GM12891 (cell line): Measurements from ENCODE around the gene PFDN2.
A peak's percentile ranks its signal among the peaks of the same experiment; 100 is the strongest.

ENCODE experiments used
- DNase-seq: peaks from one replicate; pipeline ENCODE4 v3.0.0; 2011; ENCODE audit warnings: low spot score; ENCODE audit not compliant: insufficient read length
- FAIRE-seq: peaks from 2 replicates; lab custom pipeline; 2011; peaks lifted over from hg19 to GRCh38; lab: Jason Lieb, UNC
- PAX5 ChIP-seq: IDR thresholded peaks from 2 replicates; pipeline ENCODE4 v1.6.1; 2011; ENCODE audit warnings: low read length, moderate library complexity, mild to moderate bottlenecking; ENCODE audit not compliant: insufficient read depth, severe bottlenecking
- POLR2A ChIP-seq: IDR thresholded peaks from 2 replicates; pipeline ENCODE4 v1.6.1; 2011; ENCODE audit warnings: low read depth, low read length, control low read depth
- POLR2AphosphoS5 ChIP-seq: IDR thresholded peaks from 2 replicates; pipeline ENCODE4 v1.6.1; 2011; ENCODE audit warnings: low read depth, low read length, control low read depth
- POU2F2 ChIP-seq: IDR thresholded peaks from 2 replicates; pipeline ENCODE4 v1.6.1; 2011; ENCODE audit warnings: low read depth, mild to moderate bottlenecking, control low read depth, low read length, moderate library complexity
- SPI1 ChIP-seq: IDR thresholded peaks from 2 replicates; pipeline ENCODE4 v1.6.1; 2011; ENCODE audit warnings: low read depth, low read length, control low read depth
- TAF1 ChIP-seq: IDR thresholded peaks from 2 replicates; pipeline ENCODE4 v1.6.1; 2011; ENCODE audit warnings: low read depth, low read length, control low read depth

PFDN2 gene

DNA sequence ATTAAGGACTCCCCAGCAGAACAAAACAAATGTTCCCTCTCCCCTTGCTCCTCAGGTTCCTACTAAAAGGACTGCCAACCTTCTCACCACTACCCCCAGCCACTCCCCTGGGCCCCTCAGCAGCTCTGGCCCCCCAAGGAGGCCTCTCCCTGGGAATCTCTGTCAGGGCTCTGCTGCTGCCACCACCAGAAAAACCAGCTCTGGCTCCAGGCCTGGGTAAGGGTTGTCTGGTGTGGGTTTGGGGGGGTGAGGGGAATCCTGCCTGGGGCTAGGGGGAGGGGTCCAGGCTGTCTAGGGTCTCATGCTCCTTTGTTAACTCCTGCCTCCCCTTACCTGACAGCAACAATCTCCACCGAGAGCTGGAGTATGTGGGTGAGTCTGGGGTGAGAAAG lies 33.2 kb downstream of the PFDN2 start:
- FAIRE-seq, result no peak
- no peak for DNase-seq
- TF ChIP-seq TAF1 (no peak), POLR2A (no peak), SPI1 (no peak), PAX5 (no peak), POLR2AphosphoS5 (no peak), POU2F2 (no peak)

GRCh38 chr1:161083748-161084596 lies 33.9 kb downstream of the PFDN2 start:
- FAIRE-seq (no peak), DNase-seq (no peak)
- TF ChIP-seq POLR2A, result no peak

- FAIRE-seq (peak; percentile 40), DNase-seq (no peak)
- TF ChIP-seq SPI1 (no peak), TAF1 (no peak), POLR2AphosphoS5 (no peak), PAX5 (no peak), POLR2A (no peak), POU2F2 (no peak)
Observed at GRCh38 chr1:161082996-161083747, 34.7 kb downstream of the PFDN2 start.

- TF ChIP-seq POU2F2 (no peak), TAF1 (no peak), SPI1 (no peak), POLR2AphosphoS5 (no peak), PAX5 (no peak), POLR2A (no peak)
- DNase-seq (no peak), FAIRE-seq (no peak)
Observed at GRCh38 chr1:161082483-161082882, 35.4 kb downstream of the PFDN2 start.

DNA sequence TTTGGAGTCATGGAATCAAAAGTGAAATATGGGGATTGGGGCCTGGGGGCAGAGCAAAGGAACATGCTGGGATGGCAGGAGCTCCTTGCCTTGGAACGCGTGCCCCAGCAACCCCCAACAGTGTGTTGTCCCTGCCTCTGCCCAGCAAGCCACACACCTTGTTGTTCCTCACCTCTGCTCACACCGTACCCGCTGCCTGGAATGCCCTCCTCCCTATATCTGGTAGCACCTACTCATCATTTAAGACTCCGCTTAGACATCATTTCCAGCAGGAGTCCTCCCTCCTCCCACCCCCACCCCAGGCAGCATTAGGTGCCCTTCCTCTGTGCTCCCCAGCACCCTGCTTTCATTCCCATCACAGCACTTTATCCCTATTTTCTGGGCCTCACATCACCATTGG lies 36.3 kb downstream of the PFDN2 start:
- FAIRE-seq (no peak), DNase-seq (no peak)
- no peak for TF ChIP-seq POLR2A
- no peak for TF ChIP-seq TAF1
- no peak for TF ChIP-seq SPI1
- TF ChIP-seq POU2F2, result no peak
- TF ChIP-seq PAX5, result no peak
- no peak for TF ChIP-seq POLR2AphosphoS5

GRCh38 chr1:161080441-161081405 lies 37.1 kb downstream of the PFDN2 start:
- DNase-seq, result no peak

GRCh38 chr1:161079436-161080110 lies 38.3 kb downstream of the PFDN2 start:
- TF ChIP-seq TAF1 (no peak), POLR2AphosphoS5 (no peak), PAX5 (no peak), POU2F2 (no peak), SPI1 (no peak), POLR2A (no peak)
- FAIRE-seq, result no peak
- no peak for DNase-seq

More at GRCh38 chr1:161080441-161081405, 37.1 kb downstream of the PFDN2 start:
- FAIRE-seq, result no peak
- TF ChIP-seq POLR2A (no peak), SPI1 (no peak), POLR2AphosphoS5 (no peak), POU2F2 (no peak), PAX5 (no peak), TAF1 (no peak)

DNA sequence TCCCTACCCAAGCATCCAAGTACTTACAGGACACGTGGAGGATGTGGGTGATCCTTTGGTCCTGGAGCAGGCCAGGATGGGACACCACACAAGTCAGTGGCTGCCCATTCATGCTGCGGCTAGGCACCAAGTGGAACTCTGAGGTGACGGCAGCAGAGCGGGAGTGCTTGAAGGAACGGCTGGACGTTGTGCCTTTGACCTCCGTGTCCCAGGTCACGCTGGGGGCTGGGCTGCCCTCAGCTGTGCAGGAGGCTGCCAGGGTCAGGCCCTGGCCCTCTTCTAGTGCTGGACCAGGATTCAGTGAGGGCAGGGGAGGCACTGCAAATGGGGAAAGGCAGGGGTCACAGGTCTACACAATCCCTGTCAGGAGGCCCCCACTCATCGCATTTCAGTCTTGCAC lies 40.4 kb downstream of the PFDN2 start:
- DNase-seq, result no peak
- TF ChIP-seq POLR2A (no peak), SPI1 (no peak), TAF1 (no peak), PAX5 (no peak), POLR2AphosphoS5 (no peak), POU2F2 (no peak)
- FAIRE-seq, result no peak
